ENCODE data around the gene ZNF777. TPM values are rescaled to one million over a fixed set of nuclear protein-coding genes. Genes with fewer than 3 reads are reported as not detected.

ZNF777 gene
- polyA plus RNA-seq, 1 donor from 2014 or later = 6.1 TPM

GRCh38 chr7:149454750-149455149 is 6.1 kb downstream of the ZNF777 start:
- H4K20me1 ChIP-seq (ENCODE audit: insufficient read depth) = no peaks in the 10 kb centered on the region
- no peaks in the 10 kb centered on the region for H3K27me3 ChIP-seq (ENCODE audit: insufficient read depth, low read depth, low read length)
- no peaks in the 10 kb centered on the region for H3K9me3 ChIP-seq (ENCODE audit: low read length)
- peaks cover 28% of the 10 kb centered on the region for H3K79me2 ChIP-seq (replicated peaks; ENCODE audit: insufficient read depth, low read length)
- H3K9ac ChIP-seq (ENCODE audit: low read length) = no peak overlapping the region
- no peak overlapping the region for H3K4me2 ChIP-seq (ENCODE audit: low read length)
- H3K4me3 ChIP-seq (ENCODE audit: low read length) = no peak overlapping the region
- no peaks in the 10 kb centered on the region for H3F3A ChIP-seq (ENCODE audit: insufficient read depth, low read length, poor library complexity, severe bottlenecking)
- no peaks in the 10 kb centered on the region for H3K9me2 ChIP-seq (ENCODE audit: insufficient read depth, low read length)
- no peak overlapping the region for H3K27ac ChIP-seq (ENCODE audit: low read length)
- H2AFZ ChIP-seq (ENCODE audit: low read depth, low read length) = no peak overlapping the region
- TF ChIP-seq POLR2AphosphoS5 (IDR thresholded peaks at IDR 0.05) = no peak
- TF ChIP-seq EZH2 (IDR thresholded peaks at IDR 0.05; ENCODE audit: borderline replicate concordance, insufficient read depth, low read length, poor library complexity, severe bottlenecking) = no peak
- TF ChIP-seq REST (IDR thresholded peaks at IDR 0.05; ENCODE audit: borderline replicate concordance) = no peak
- TF ChIP-seq RAD21 (conservative IDR thresholded peaks at IDR 0.05) = no peak
- TF ChIP-seq TAF1 (IDR thresholded peaks at IDR 0.05; ENCODE audit: low read depth) = no peak
- no peak for TF ChIP-seq MXI1 (conservative IDR thresholded peaks at IDR 0.05; ENCODE audit: poor library complexity, severe bottlenecking)
- TF ChIP-seq EP300 (conservative IDR thresholded peaks at IDR 0.05; ENCODE audit: poor library complexity, severe bottlenecking) = no peak
- no peak for TF ChIP-seq CTCF (IDR thresholded peaks at IDR 0.05; ENCODE audit: poor library complexity, severe bottlenecking)
- TF ChIP-seq SMC3 (conservative IDR thresholded peaks at IDR 0.05; ENCODE audit: poor library complexity) = no peak
- H3K36me3 ChIP-seq (ENCODE audit: insufficient read depth, low read length) = no peaks in the 10 kb centered on the region

GRCh38 chr7:149454006-149454405 is 6.9 kb downstream of the ZNF777 start:
- Histone ChIP-seq H3K27ac (ENCODE audit: low read length) (no peak overlapping the region), H2AFZ (ENCODE audit: low read depth, low read length) (no peak overlapping the region), H3K4me3 (ENCODE audit: low read length) (no peak overlapping the region), H3K9ac (ENCODE audit: low read length) (no peak overlapping the region), H3K79me2 (replicated peaks; ENCODE audit: insufficient read depth, low read length) (peaks cover 23% of the 10 kb centered on the region), H3K9me3 (ENCODE audit: low read length) (no peaks in the 10 kb centered on the region), H3K4me2 (ENCODE audit: low read length) (no peak overlapping the region), H4K20me1 (ENCODE audit: insufficient read depth) (no peaks in the 10 kb centered on the region), H3K36me3 (ENCODE audit: insufficient read depth, low read length) (no peaks in the 10 kb centered on the region), H3F3A (ENCODE audit: insufficient read depth, low read length, poor library complexity, severe bottlenecking) (no peaks in the 10 kb centered on the region), H3K9me2 (ENCODE audit: insufficient read depth, low read length) (no peaks in the 10 kb centered on the region), H3K27me3 (ENCODE audit: insufficient read depth, low read depth, low read length) (no peaks in the 10 kb centered on the region)
- TF ChIP-seq TAF1 (IDR thresholded peaks at IDR 0.05; ENCODE audit: low read depth) (no peak), MXI1 (conservative IDR thresholded peaks at IDR 0.05; ENCODE audit: poor library complexity, severe bottlenecking) (no peak), EP300 (conservative IDR thresholded peaks at IDR 0.05; ENCODE audit: poor library complexity, severe bottlenecking) (no peak), SMC3 (conservative IDR thresholded peaks at IDR 0.05; ENCODE audit: poor library complexity) (no peak), REST (IDR thresholded peaks at IDR 0.05; ENCODE audit: borderline replicate concordance) (no peak), EZH2 (IDR thresholded peaks at IDR 0.05; ENCODE audit: borderline replicate concordance, insufficient read depth, low read length, poor library complexity, severe bottlenecking) (no peak), POLR2AphosphoS5 (IDR thresholded peaks at IDR 0.05) (no peak), CTCF (IDR thresholded peaks at IDR 0.05; ENCODE audit: poor library complexity, severe bottlenecking) (no peak), RAD21 (conservative IDR thresholded peaks at IDR 0.05) (no peak)
